Keratinocyte (primary cell): ENCODE data around the gene CLRN1. TPM values are rescaled to one million over a fixed set of nuclear protein-coding genes. Genes with fewer than 3 reads are reported as not detected.

Experiments used
- DNase-seq: peaks from one replicate; pipeline ENCODE4 v3.0.0-alpha.2; 2011; ENCODE audit warnings: low read depth, missing footprints, low spot score
- FAIRE-seq: peaks from 2 replicates; lab custom pipeline; 2011; peaks lifted over from hg19 to GRCh38; lab: Jason Lieb, UNC
- H2AFZ ChIP-seq: 2 replicates; pipeline ENCODE4 v1.6.0; 2012; ENCODE audit warnings: low read length, control low read depth, inconsistent platforms; ENCODE audit not compliant: control insufficient read depth
- H3K27ac ChIP-seq: 2 replicates; pipeline ENCODE4 v1.5.1; 2011; ENCODE audit warnings: low read length; ENCODE audit not compliant: control insufficient read depth, insufficient read depth
- H3K27me3 ChIP-seq: 3 replicates; pipeline ENCODE4 v1.6.0; 2011; ENCODE audit warnings: low read length; ENCODE audit not compliant: control insufficient read depth, insufficient read depth; ENCODE audit errors: extremely low read depth
- H3K36me3 ChIP-seq, 2 experiments: 2 replicates in 1 of 2; 3 replicates in 1 of 2; pipeline ENCODE4 v1.5.1; 2011; ENCODE audit warnings: low read length in 2 of 2, mild to moderate bottlenecking in 1 of 2; ENCODE audit not compliant: control insufficient read depth in 2 of 2, insufficient read depth in 2 of 2; ENCODE audit errors: extremely low read depth in 1 of 2
- H3K4me1 ChIP-seq: 3 replicates; pipeline ENCODE4 v1.5.1; 2011; ENCODE audit warnings: low read length; ENCODE audit not compliant: control insufficient read depth, insufficient read depth; ENCODE audit errors: extremely low read depth
- H3K4me2 ChIP-seq: 3 replicates; pipeline ENCODE4 v1.6.0; 2011; ENCODE audit warnings: low read depth, low read length; ENCODE audit not compliant: control insufficient read depth, insufficient read depth; ENCODE audit errors: extremely low read depth
- H3K4me3 ChIP-seq, 3 experiments: fragments of 200-600 bp in 1 of 3; sonication (generic) in 1 of 3; 2 replicates in 2 of 3; 3 replicates in 1 of 3; pipeline ENCODE4 v1.5.1; 2011 to 2016; ENCODE audit warnings: low read length in 3 of 3, mild to moderate bottlenecking in 3 of 3, control low read depth in 2 of 3, inconsistent platforms in 1 of 3, low read depth in 1 of 3, mixed read lengths in 1 of 3, mixed run types in 1 of 3, moderate library complexity in 1 of 3; ENCODE audit not compliant: control insufficient read depth in 2 of 3, insufficient read depth in 2 of 3; ENCODE audit errors: extremely low read depth in 1 of 3
- H3K79me2 ChIP-seq: 2 replicates; pipeline ENCODE4 v1.6.0; 2012; ENCODE audit warnings: low read length; ENCODE audit not compliant: control insufficient read depth, insufficient read depth
- H3K9ac ChIP-seq: 3 replicates; pipeline ENCODE4 v1.6.0; 2011; ENCODE audit warnings: low read length; ENCODE audit not compliant: control insufficient read depth, insufficient read depth; ENCODE audit errors: extremely low read depth
- H3K9me1 ChIP-seq: 3 replicates; pipeline ENCODE4 v1.6.0; 2011; ENCODE audit warnings: low read length; ENCODE audit not compliant: control insufficient read depth, insufficient read depth; ENCODE audit errors: extremely low read depth
- H3K9me3 ChIP-seq: 2 replicates; pipeline ENCODE4 v1.5.1; 2012; ENCODE audit warnings: low read depth, low read length; ENCODE audit not compliant: control insufficient read depth
- H4K20me1 ChIP-seq: 3 replicates; pipeline ENCODE4 v1.6.0; 2011; ENCODE audit warnings: low read length; ENCODE audit not compliant: control insufficient read depth, insufficient read depth; ENCODE audit errors: extremely low read depth
- EZH2 ChIP-seq: IDR thresholded peaks from one replicate; pipeline ENCODE4 v1.6.1; 2012; ENCODE audit warnings: inconsistent platforms, mild to moderate bottlenecking, low read length, moderate library complexity
- dilution Hi-C: fragments of 300-500 bp; cut with MboI; formaldehyde crosslinking; loops from one replicate; pipeline ENCODE4 v1.7.0; 2020; ENCODE audit warnings: low sequenced_read_pairs; ENCODE audit not compliant: extremely low pct_ligation_motif_present
- polyA plus RNA-seq, 5 experiments: library from polyadenylated mRNA; depleted of rRNA in 3 of 5; stranded (reverse) in 3 of 5; stranded (forward) in 1 of 5; unstranded in 1 of 5; fragments of >200 nt; gene quantifications; 1 replicate in 1 of 5; 2 replicates in 3 of 5; 3 replicates in 1 of 5; pipeline versions ENCODE4 v1.2.1 to v1.2.3, GENCODE V29; 2011 to 2012; ENCODE audit warnings: missing spikeins in 2 of 5, low read depth in 1 of 5, low replicate concordance in 1 of 5
- TF ChIP-seq, protein P1 (sequence below), 3 experiments: IDR thresholded peaks in 1 of 3; conservative IDR thresholded peaks in 1 of 3; optimal IDR thresholded peaks in 1 of 3; 2 replicates in 2 of 3; 3 replicates in 1 of 3; pipeline versions ENCODE3 to v1.5.1; 2011; ENCODE audit warnings: low read length in 3 of 3, mild to moderate bottlenecking in 3 of 3, moderate library complexity in 2 of 3, control low read depth in 1 of 3, inconsistent platforms in 1 of 3; ENCODE audit not compliant: insufficient read depth in 2 of 3; ENCODE audit errors: extremely low read depth in 1 of 3

CLRN1 gene
- polyA plus RNA-seq, 1 donor (not counting 4 experiments of a cell fraction or from before 2014, with no cell fraction given) = not detected

DNA sequence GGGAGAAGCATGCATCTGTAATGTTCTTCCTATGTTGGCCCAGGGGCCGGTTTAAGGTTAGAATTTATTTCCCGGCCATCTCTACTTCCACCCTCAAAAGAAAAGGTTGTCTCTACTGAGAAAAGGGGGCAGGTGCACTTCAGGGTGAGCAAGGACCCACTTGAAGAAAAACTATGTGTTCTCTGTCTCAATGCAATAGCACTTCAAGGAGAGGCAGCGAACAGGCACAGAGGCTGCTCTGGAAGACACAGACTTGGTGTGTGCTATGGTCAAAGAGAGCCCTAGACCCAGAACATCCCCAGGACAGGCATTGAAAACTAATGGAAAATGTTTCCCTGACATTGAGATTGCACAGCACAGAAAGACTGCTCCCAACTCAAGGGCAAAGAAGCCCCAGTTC, 74.9 kb downstream of the CLRN1 start:
- DNase-seq = no peak
- no peaks in the 10 kb centered on the region for H4K20me1 ChIP-seq
- H3K9me1 ChIP-seq = no peaks in the 10 kb centered on the region
- H3K79me2 ChIP-seq = no peaks in the 10 kb centered on the region
- H3K9me3 ChIP-seq = no peaks in the 10 kb centered on the region
- no peak overlapping the region for H3K4me3 ChIP-seq
- no peak overlapping the region for H3K27ac ChIP-seq
- H3K27me3 ChIP-seq = peaks cover 19% of the 10 kb centered on the region
- no peak overlapping the region for H2AFZ ChIP-seq
- FAIRE-seq = no peak
- H3K9ac ChIP-seq = no peak overlapping the region
- no peak overlapping the region for H3K4me2 ChIP-seq
- no peaks in the 10 kb centered on the region for H3K4me1 ChIP-seq
- no peak for TF ChIP-seq EZH2
- TF ChIP-seq, protein P1, sequence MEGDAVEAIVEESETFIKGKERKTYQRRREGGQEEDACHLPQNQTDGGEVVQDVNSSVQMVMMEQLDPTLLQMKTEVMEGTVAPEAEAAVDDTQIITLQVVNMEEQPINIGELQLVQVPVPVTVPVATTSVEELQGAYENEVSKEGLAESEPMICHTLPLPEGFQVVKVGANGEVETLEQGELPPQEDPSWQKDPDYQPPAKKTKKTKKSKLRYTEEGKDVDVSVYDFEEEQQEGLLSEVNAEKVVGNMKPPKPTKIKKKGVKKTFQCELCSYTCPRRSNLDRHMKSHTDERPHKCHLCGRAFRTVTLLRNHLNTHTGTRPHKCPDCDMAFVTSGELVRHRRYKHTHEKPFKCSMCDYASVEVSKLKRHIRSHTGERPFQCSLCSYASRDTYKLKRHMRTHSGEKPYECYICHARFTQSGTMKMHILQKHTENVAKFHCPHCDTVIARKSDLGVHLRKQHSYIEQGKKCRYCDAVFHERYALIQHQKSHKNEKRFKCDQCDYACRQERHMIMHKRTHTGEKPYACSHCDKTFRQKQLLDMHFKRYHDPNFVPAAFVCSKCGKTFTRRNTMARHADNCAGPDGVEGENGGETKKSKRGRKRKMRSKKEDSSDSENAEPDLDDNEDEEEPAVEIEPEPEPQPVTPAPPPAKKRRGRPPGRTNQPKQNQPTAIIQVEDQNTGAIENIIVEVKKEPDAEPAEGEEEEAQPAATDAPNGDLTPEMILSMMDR (optimal IDR thresholded peaks at IDR 0.05 in 1 of 3, IDR thresholded peaks at IDR 0.05 in 1 of 3, conservative IDR thresholded peaks at IDR 0.05 in 1 of 3; ENCODE audit: extremely low read depth in 1 of 3, insufficient read depth in 2 of 3, low read length in 3 of 3) = no peak
- dilution Hi-C loops = no loop called here
- no peaks in the 10 kb centered on the region for H3K36me3 ChIP-seq

DNA sequence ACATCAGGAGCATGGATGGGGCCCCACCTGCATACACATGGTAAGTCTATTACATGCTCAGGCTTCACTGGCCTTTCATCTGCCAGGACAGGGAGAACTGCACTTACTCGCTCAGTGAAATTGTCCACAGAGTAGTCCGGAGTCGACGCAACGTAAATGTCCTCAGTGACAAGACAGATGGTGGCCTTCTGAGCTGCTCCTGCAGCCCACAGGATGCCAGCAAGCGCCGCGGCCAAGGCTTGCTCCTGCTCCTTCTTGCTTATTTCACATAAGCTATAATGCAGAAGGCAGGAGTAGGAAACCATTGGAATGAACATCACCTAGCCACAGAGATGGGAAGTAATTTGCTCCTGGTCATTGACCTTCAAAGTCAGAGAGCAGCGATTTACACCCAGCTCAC, 81.7 kb downstream of the CLRN1 start:
- TF ChIP-seq, protein P1 (optimal IDR thresholded peaks at IDR 0.05 in 1 of 3, IDR thresholded peaks at IDR 0.05 in 1 of 3, conservative IDR thresholded peaks at IDR 0.05 in 1 of 3; ENCODE audit: extremely low read depth in 1 of 3, insufficient read depth in 2 of 3, low read length in 3 of 3) = no peak
- no peak for TF ChIP-seq EZH2
- dilution Hi-C loops = no loop called here
- no peak for DNase-seq
- Histone ChIP-seq H3K4me1 (no peaks in the 10 kb centered on the region), H3K27ac (no peak overlapping the region), H3K27me3 (peaks cover 4% of the 10 kb centered on the region), H3K4me3 (no peak overlapping the region), H4K20me1 (no peaks in the 10 kb centered on the region), H3K4me2 (no peak overlapping the region), H3K36me3 (no peaks in the 10 kb centered on the region), H3K79me2 (no peaks in the 10 kb centered on the region), H3K9me1 (no peaks in the 10 kb centered on the region), H3K9me3 (no peaks in the 10 kb centered on the region), H2AFZ (no peak overlapping the region), H3K9ac (no peak overlapping the region)
- FAIRE-seq = no peak
